HepG2 (cell line): ENCODE data around the gene CACNA2D3.

ENCODE experiments used
- NFE2L2 ChIP-seq: fragments of 150-350 bp; IDR thresholded peaks from 2 replicates; pipeline ENCODE4 v1.6.1; 2014; ENCODE audit warnings: low read length
- ZBTB1 ChIP-seq: sonication (generic); formaldehyde crosslinking; IDR thresholded peaks from 2 replicates; pipeline ENCODE4 v1.4.0; 2020; ENCODE audit warnings: missing genetic modification reagents, borderline replicate concordance

GRCh38 chr3:54641226-54642014, 519.1 kb downstream of the CACNA2D3 start:
- TF ChIP-seq ZBTB1 (CRISPR knock-in tag): no peak
- TF ChIP-seq NFE2L2: no peak
